Activated CD4-positive, alpha-beta T cell treated with anti-CD3 and anti-CD28 coated beads for 36 hours (primary cell): ENCODE data around the gene WBP2NL. TPM values are rescaled to one million over a fixed set of nuclear protein-coding genes. Genes with fewer than 3 reads are reported as not detected.

ENCODE experiments used
- ATAC-seq: fragments of 200-7000 bp; cut with Tn5 transposase; one replicate; pipeline ENCODE4 v1.10.0; 2021; ENCODE audit warnings: mild to moderate bottlenecking, moderate library complexity
- CTCF ChIA-PET: fragments of 350-600 bp; sonication (Branson Sonifier 250); formaldehyde crosslinking; loops from one replicate; lab custom pipeline; 2021; ENCODE audit warnings: antibody characterized with exemption; lab: Charles Lee
- POLR2A ChIA-PET: fragments of 350-600 bp; sonication (Branson Sonifier 250); formaldehyde crosslinking; loops from one replicate; lab custom pipeline; 2021; ENCODE audit warnings: antibody characterized with exemption, inconsistent platforms; lab: Charles Lee
- DNase-seq: peaks from one replicate; pipeline ENCODE4 v3.0.0-alpha.2; 2020
- H3K27ac Mint-ChIP-seq: one replicate; pipeline ENCODE4 v1.8.0; 2021; ENCODE audit warnings: mixed read lengths
- H3K27me3 Mint-ChIP-seq: one replicate; pipeline ENCODE4 v1.8.0; 2021; ENCODE audit warnings: mixed read lengths
- H3K36me3 Mint-ChIP-seq: one replicate; pipeline ENCODE4 v1.8.0; 2021; ENCODE audit warnings: low read depth, mixed read lengths
- H3K4me1 Mint-ChIP-seq: one replicate; pipeline ENCODE4 v1.8.0; 2021; ENCODE audit warnings: mixed read lengths
- H3K4me3 Mint-ChIP-seq: one replicate; pipeline ENCODE4 v1.8.0; 2021; ENCODE audit warnings: mild to moderate bottlenecking, moderate library complexity, mixed read lengths
- H3K9me3 Mint-ChIP-seq: one replicate; pipeline ENCODE4 v1.8.0; 2021; ENCODE audit warnings: low read depth, mixed read lengths
- intact Hi-C, 2 experiments: fragments of 100-400 bp; cut with DNase I in 1 of 2; cut with micrococcal nuclease in 1 of 2; formaldehyde crosslinking; loops; one replicate each; pipeline versions ENCODE4 v1.14.2 to v1.15.1; 2022 to 2024; cut with DNase I, micrococcal nuclease
- total RNA-seq, 2 experiments: library from RNA; stranded (reverse); gene quantifications; one replicate each; pipeline ENCODE4 v1.2.3, GENCODE V29; 2021

Gene WBP2NL
- total RNA-seq, 2 experiments from 2014 or later, result 0.30 to 0.54 TPM

- Mint-ChIP-seq H3K27ac (no peak overlapping the region), H3K36me3 (no peaks in the 10 kb centered on the region), H3K4me1 (peaks cover 11% of the 10 kb centered on the region), H3K9me3 (no peaks in the 10 kb centered on the region), H3K4me3 (no peak overlapping the region), H3K27me3 (peaks cover 34% of the 10 kb centered on the region)
- DNase-seq (no peak), ATAC-seq (no peak)
- intact Hi-C loops, result no loop called here
- POLR2A ChIA-PET, result no interaction called here
- CTCF ChIA-PET, result interaction anchor here (0.5 kb wide), 1 partner anchor 52 kb away, joined by 3 read pairs; no protein-coding TSS in a partner anchor
These were observed 19.9 kb upstream of the WBP2NL start for GRCh38 chr22:41978732-41979131.

- DNase-seq (no peak), ATAC-seq (no peak)
- Mint-ChIP-seq H3K36me3 (no peaks in the 10 kb centered on the region), H3K9me3 (no peaks in the 10 kb centered on the region), H3K4me1 (peaks cover 11% of the 10 kb centered on the region), H3K27ac (no peak overlapping the region), H3K4me3 (no peak overlapping the region), H3K27me3 (peaks cover 30% of the 10 kb centered on the region)
- ChIA-PET POLR2A (no interaction called here), CTCF (interaction anchor here (0.6 kb wide), 1 partner anchor 96 kb away, joined by 4 read pairs; no protein-coding TSS in a partner anchor)
- intact Hi-C loops, result no loop called here
These were observed 19.0 kb upstream of the WBP2NL start for GRCh38 chr22:41979423-41980250.

GRCh38 chr22:41982865-41983264 is 15.7 kb upstream of the WBP2NL start:
- ATAC-seq, result no peak
- Mint-ChIP-seq H3K4me3 (no peak overlapping the region), H3K4me1 (no peaks in the 10 kb centered on the region), H3K27ac (no peak overlapping the region), H3K27me3 (peaks cover 7% of the 10 kb centered on the region), H3K36me3 (no peaks in the 10 kb centered on the region), H3K9me3 (no peaks in the 10 kb centered on the region)
- DNase-seq, result no peak
- intact Hi-C loops, result no loop called here
- ChIA-PET CTCF (interaction anchor here (1.4 kb wide), 1 partner anchor 15 kb away, joined by 4 read pairs; no protein-coding TSS in a partner anchor), POLR2A (interaction anchor here (1.1 kb wide), 1 partner anchor 43 kb away, joined by 3 read pairs; no protein-coding TSS in a partner anchor)

- peaks cover 2% of the 10 kb centered on the region for H3K27me3 Mint-ChIP-seq
- no peaks in the 10 kb centered on the region for H3K9me3 Mint-ChIP-seq
- DNase-seq, result no peak
- no peak overlapping the region for H3K4me3 Mint-ChIP-seq
- ChIA-PET CTCF (interaction anchor here (1.4 kb wide), 1 partner anchor 16 kb away, joined by 4 read pairs; no protein-coding TSS in a partner anchor), POLR2A (interaction anchor here (1.1 kb wide), 1 partner anchor 44 kb away, joined by 3 read pairs; no protein-coding TSS in a partner anchor)
- no peaks in the 10 kb centered on the region for H3K4me1 Mint-ChIP-seq
- no peak for ATAC-seq
- H3K27ac Mint-ChIP-seq, result no peak overlapping the region
- intact Hi-C loops, result no loop called here
- no peaks in the 10 kb centered on the region for H3K36me3 Mint-ChIP-seq
These were observed 14.8 kb upstream of the WBP2NL start for GRCh38 chr22:41983513-41984405.

- no peaks in the 10 kb centered on the region for H3K36me3 Mint-ChIP-seq
- H3K9me3 Mint-ChIP-seq, result no peaks in the 10 kb centered on the region
- POLR2A ChIA-PET, result no interaction called here
These were observed 11.3 kb upstream of the WBP2NL start for GRCh38 chr22:41987276-41987675.

GRCh38 chr22:41989246-41989645 is 9.3 kb upstream of the WBP2NL start:
- intact Hi-C loops, result no loop called here
- Mint-ChIP-seq H3K27me3 (no peaks in the 10 kb centered on the region), H3K4me3 (no peak overlapping the region), H3K27ac (no peak overlapping the region), H3K4me1 (no peaks in the 10 kb centered on the region), H3K36me3 (no peaks in the 10 kb centered on the region), H3K9me3 (no peaks in the 10 kb centered on the region)
- ATAC-seq, result no peak
- no peak for DNase-seq
- POLR2A ChIA-PET, result no interaction called here
- CTCF ChIA-PET, result no interaction called here

More at GRCh38 chr22:41987276-41987675, 11.3 kb upstream of the WBP2NL start:
- Mint-ChIP-seq H3K27ac (no peak overlapping the region), H3K4me3 (no peak overlapping the region), H3K4me1 (no peaks in the 10 kb centered on the region), H3K27me3 (no peaks in the 10 kb centered on the region)
- CTCF ChIA-PET, result interaction anchor here (1.3 kb wide), 1 partner anchor 21 kb away, joined by 4 read pairs; no protein-coding TSS in a partner anchor
- ATAC-seq (no peak), DNase-seq (no peak)
- intact Hi-C loops, result no loop called here

- Mint-ChIP-seq H3K9me3 (no peaks in the 10 kb centered on the region), H3K4me3 (no peak overlapping the region), H3K36me3 (no peaks in the 10 kb centered on the region), H3K4me1 (no peaks in the 10 kb centered on the region), H3K27me3 (no peaks in the 10 kb centered on the region), H3K27ac (no peak overlapping the region)
- ATAC-seq (no peak), DNase-seq (no peak)
- intact Hi-C loops, result loop anchor here in 1 of 2 experiments (10.0 kb wide), 1 partner anchor 84 kb away; the partner anchor contains the start of genes NAGA, PHETA2 and SMDT1
- POLR2A ChIA-PET, result interaction anchor here (0.6 kb wide), 1 partner anchor 209 kb away, joined by 4 read pairs; no protein-coding TSS in a partner anchor
- CTCF ChIA-PET, result no interaction called here
These were observed 7.5 kb upstream of the WBP2NL start for GRCh38 chr22:41991111-41991510.

- ATAC-seq (no peak), DNase-seq (no peak)
- Mint-ChIP-seq H3K36me3 (no peaks in the 10 kb centered on the region), H3K9me3 (no peaks in the 10 kb centered on the region), H3K4me3 (no peak overlapping the region), H3K27ac (no peak overlapping the region), H3K4me1 (no peaks in the 10 kb centered on the region), H3K27me3 (no peaks in the 10 kb centered on the region)
- POLR2A ChIA-PET, result no interaction called here
- CTCF ChIA-PET, result interaction anchor here (0.6 to 0.7 kb wide), 2 partner anchors 232 to 448 kb away, joined by 4 read pairs; no protein-coding TSS in a partner anchor
- intact Hi-C loops, result loop anchor here in 1 of 2 experiments (10.0 kb wide), 1 partner anchor 82 kb away; the partner anchor contains the start of genes NAGA, PHETA2 and SMDT1
These were observed 6.1 kb upstream of the WBP2NL start for GRCh38 chr22:41992496-41992895.

GRCh38 chr22:41995211-41995610 is 3.4 kb upstream of the WBP2NL start:
- ChIA-PET POLR2A (no interaction called here), CTCF (interaction anchor here (0.7 kb wide), 1 partner anchor 59 kb away, joined by 3 read pairs; no protein-coding TSS in a partner anchor)
- intact Hi-C loops, result loop anchor here in 1 of 2 experiments (10.0 kb wide), 1 partner anchor 80 kb away; the partner anchor contains the start of genes NAGA, PHETA2 and SMDT1
- Mint-ChIP-seq H3K27ac (no peak overlapping the region), H3K36me3 (peaks cover 5% of the 10 kb centered on the region), H3K9me3 (peaks cover 5% of the 10 kb centered on the region), H3K4me3 (no peak overlapping the region), H3K27me3 (no peaks in the 10 kb centered on the region), H3K4me1 (peaks cover 20% of the 10 kb centered on the region)
- DNase-seq (no peak), ATAC-seq (no peak)

- H3K4me3 Mint-ChIP-seq, result no peak overlapping the region
- H3K36me3 Mint-ChIP-seq, result peaks cover 12% of the 10 kb centered on the region
- POLR2A ChIA-PET, result no interaction called here
These were observed 1.8 kb upstream of the WBP2NL start for GRCh38 chr22:41996826-41997225.

More at GRCh38 chr22:41996826-41997225, 1.8 kb upstream of the WBP2NL start:
- H3K9me3 Mint-ChIP-seq, result peaks cover 9% of the 10 kb centered on the region
- no peak overlapping the region for H3K27ac Mint-ChIP-seq
- H3K4me1 Mint-ChIP-seq, result peaks cover 20% of the 10 kb centered on the region
- DNase-seq (no peak), ATAC-seq (no peak)
- CTCF ChIA-PET, result interaction anchor here (0.5 to 0.6 kb wide), 4 partner anchors 22 to 190 kb away, joined by 3 to 4 read pairs (median 3); no protein-coding TSS in a partner anchor
- no peaks in the 10 kb centered on the region for H3K27me3 Mint-ChIP-seq
- intact Hi-C loops, result loop anchor here in 1 of 2 experiments (10.0 kb wide), 1 partner anchor 78 kb away; the partner anchor contains the start of genes NAGA, PHETA2 and SMDT1
